A549 treated with CpdA at 1 μM for 4 hours (cell line): Measurements from ENCODE around the gene RPP25L. TPM values are rescaled to one million over a fixed set of nuclear protein-coding genes. Genes with fewer than 3 reads are reported as not detected.

Source experiments
- total RNA-seq: library from RNA; stranded (reverse); fragments of 200-300 nt; extraction: Qiagen RNA extraction; gene quantifications from 5 replicates; pipeline ENCODE4 v1.2.3, GENCODE V29; 2022; ENCODE audit warnings: low read depth

RPP25L gene
- total RNA-seq, result 39.7 to 50.3 TPM (median 43.1 TPM) in 5 replicates

GRCh38 chr9:34611811-34612787 is at the start of gene RPP25L:
TSS of gene RPP25L (minus strand) at chr9:34612097. CDS start at chr9:34611296, 801 bp downstream.

GRCh38 chr9:34651876-34652601 is 40.1 kb upstream of the RPP25L start, which contains the start of gene IL11RA:
TSS of gene IL11RA (plus strand) at chr9:34652185. CDS start at chr9:34655218, 3,033 bp downstream.

GRCh38 chr9:34646211-34647083 is 34.5 kb upstream of the RPP25L start, which contains the start of gene GALT:
TSS of gene GALT (plus strand) at chr9:34646675. CDS start at chr9:34646705, 30 bp downstream.

GRCh38 chr9:34637356-34638137 is 25.6 kb upstream of the RPP25L start, which contains the start of gene SIGMAR1:
TSS of gene SIGMAR1 (minus strand) at chr9:34637787. CDS start at chr9:34637697, 90 bp downstream.

GRCh38 chr9:34628656-34629490 is 17.0 kb upstream of the RPP25L start, which contains the start of gene ARID3C:
TSS of gene ARID3C (minus strand) at chr9:34629066. CDS start at chr9:34628014, 1,052 bp downstream.

GRCh38 chr9:34620061-34620994 is 8.4 kb upstream of the RPP25L start, which contains the start of gene DCTN3:
TSS of gene DCTN3 (minus strand) at chr9:34620495. CDS start at chr9:34620464, 31 bp downstream.

GRCh38 chr9:34589636-34590380 is 22.1 kb downstream of the RPP25L start, which contains the start of gene CNTFR:
TSS of gene CNTFR (minus strand) at chr9:34589724. CDS start at chr9:34568981, 20,743 bp downstream.

Other genes starting within 250 kb of the RPP25L start
- gene MYORG, start 235.2 kb downstream of the RPP25L start, total RNA-seq, result 3.1 to 4.2 TPM (median 3.9 TPM) in 5 replicates
- 14.0 to 18.1 TPM (median 15.7 TPM) in 5 replicates for gene FAM219A, start 153.5 kb downstream of the RPP25L start, total RNA-seq
- gene DNAI1, start 153.3 kb downstream of the RPP25L start, total RNA-seq, result 0.07 to 0.37 TPM (median 0.09 TPM) in 4 of 5 replicates, not detected in the other
- 1.3 to 2.3 TPM (median 2.0 TPM) in 5 replicates for gene ENHO, start 89.1 kb downstream of the RPP25L start, total RNA-seq
- 0.08 to 0.19 TPM (median 0.10 TPM) in 5 replicates for gene CNTFR, start 22.4 kb downstream of the RPP25L start, total RNA-seq
- 103 to 115 TPM (median 112 TPM) in 5 replicates for gene DCTN3, start 8.4 kb upstream of the RPP25L start, total RNA-seq
- gene ARID3C, start 17.0 kb upstream of the RPP25L start, total RNA-seq, result 0.15 to 0.33 TPM (median 0.23 TPM) in 4 of 5 replicates, not detected in the other
- 146 to 204 TPM (median 198 TPM) in 5 replicates for gene SIGMAR1, start 25.7 kb upstream of the RPP25L start, total RNA-seq
- gene GALT, start 34.6 kb upstream of the RPP25L start, total RNA-seq, result 15.3 to 21.3 TPM (median 18.6 TPM) in 5 replicates
- gene IL11RA, start 40.1 kb upstream of the RPP25L start, total RNA-seq, result 5.0 to 6.7 TPM (median 5.6 TPM) in 5 replicates
- gene CCL27, start 50.6 kb upstream of the RPP25L start, total RNA-seq, result 0.23 to 0.66 TPM (median 0.32 TPM) in 3 of 5 replicates, not detected in the others
- gene CCL19, start 79.2 kb upstream of the RPP25L start, total RNA-seq, result not detected in 5 replicates
- not detected in 5 replicates for gene CCL21, start 98.0 kb upstream of the RPP25L start, total RNA-seq